Mucosa of descending colon (tissue), 3 donors: Measurements from ENCODE around the gene NUAK1. TPM values are rescaled to one million over a fixed set of nuclear protein-coding genes. Genes with fewer than 3 reads are reported as not detected.

Experiments used
- ATAC-seq: fragments of 200-7000 bp; cut with Tn5 transposase; one replicate; pipeline ENCODE4 v1.9.1; 2020; ENCODE audit warnings: mild to moderate bottlenecking, moderate library complexity
- DNase-seq, 3 donors: peaks; one replicate each; pipeline ENCODE4 v3.0.0-alpha.2; 2020
- H3K36me3 ChIP-seq: fragments of 200-600 bp; one replicate; pipeline ENCODE4 v1.8.0; 2021; ENCODE audit warnings: low read depth, mild to moderate bottlenecking
- H3K4me1 ChIP-seq: fragments of 200-600 bp; one replicate; pipeline ENCODE4 v1.8.0; 2021; ENCODE audit warnings: low read depth, mild to moderate bottlenecking
- H3K4me3 ChIP-seq: fragments of 200-600 bp; one replicate; pipeline ENCODE4 v1.8.0; 2021; ENCODE audit warnings: mild to moderate bottlenecking
- H3K9me3 ChIP-seq: fragments of 200-600 bp; one replicate; pipeline ENCODE4 v1.8.0; 2021; ENCODE audit warnings: mild to moderate bottlenecking
- intact Hi-C, 2 donors: fragments of 100-400 bp; cut with DNase I in 1 of 2; cut with micrococcal nuclease in 1 of 2; formaldehyde crosslinking; loops; one replicate each; pipeline versions ENCODE4 v1.11.0 to v1.11.1; 2022; cut with DNase I, micrococcal nuclease
- total RNA-seq, 3 donors: library from RNA; stranded (reverse); fragmentation: NEBNext Ultra II Directional in 2 of 3; extraction: Animal tissue kit (Norgen Biotek cat#: 25700) in 2 of 3; gene quantifications; one replicate each; pipeline versions ENCODE4 v1.2.1 to v1.2.4, GENCODE V29; 2021 to 2023
- TF ChIP-seq, protein P1 (sequence below): fragments of 200-600 bp; IDR thresholded peaks from one replicate; pipeline ENCODE4 v1.8.0; 2022; ENCODE audit warnings: antibody characterized with exemption, mild to moderate bottlenecking
- donor health status: DM: no; HTN: no; CAD: no; lungs with moderate emphysema.
- donor health status: DM: no; HTN: no; CAD: no.
- donor health status: DM: no; HTN: yes; CAD: no.

Gene NUAK1
- total RNA-seq, 3 donors from 2014 or later, result 4.9 to 6.8 (median 5.4) TPM

DNA sequence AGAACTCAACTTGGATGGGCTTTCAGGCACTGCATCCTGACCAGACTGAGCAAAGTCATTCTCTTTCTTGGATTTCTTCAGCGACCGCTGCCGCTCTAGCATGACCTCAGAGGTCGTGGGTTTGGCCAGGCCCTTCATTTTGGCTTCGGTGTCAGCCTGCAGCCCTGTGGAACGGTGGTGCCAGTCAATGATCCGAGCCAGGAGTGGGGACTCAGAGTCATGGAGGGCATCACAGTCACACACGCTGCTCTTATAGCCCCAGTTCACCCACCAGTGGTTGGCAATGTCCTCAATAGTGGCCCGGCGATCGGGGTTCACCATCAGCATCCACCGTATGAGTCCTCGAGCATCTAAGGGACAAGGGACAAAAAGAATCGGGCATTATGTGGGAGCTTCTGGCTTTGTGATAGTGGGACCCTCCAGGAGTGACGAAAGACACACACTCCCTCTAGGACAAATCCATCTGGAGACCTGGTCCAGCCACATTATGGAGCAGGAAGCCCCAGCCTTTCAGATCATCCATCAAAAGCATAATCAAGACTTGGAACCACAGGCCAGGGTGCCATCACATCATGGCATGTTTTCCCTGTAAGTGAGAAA, 71.0 kb downstream of the NUAK1 start:
- H3K9me3 ChIP-seq, result no peaks in the 10 kb centered on the region
- TF ChIP-seq, protein P1, sequence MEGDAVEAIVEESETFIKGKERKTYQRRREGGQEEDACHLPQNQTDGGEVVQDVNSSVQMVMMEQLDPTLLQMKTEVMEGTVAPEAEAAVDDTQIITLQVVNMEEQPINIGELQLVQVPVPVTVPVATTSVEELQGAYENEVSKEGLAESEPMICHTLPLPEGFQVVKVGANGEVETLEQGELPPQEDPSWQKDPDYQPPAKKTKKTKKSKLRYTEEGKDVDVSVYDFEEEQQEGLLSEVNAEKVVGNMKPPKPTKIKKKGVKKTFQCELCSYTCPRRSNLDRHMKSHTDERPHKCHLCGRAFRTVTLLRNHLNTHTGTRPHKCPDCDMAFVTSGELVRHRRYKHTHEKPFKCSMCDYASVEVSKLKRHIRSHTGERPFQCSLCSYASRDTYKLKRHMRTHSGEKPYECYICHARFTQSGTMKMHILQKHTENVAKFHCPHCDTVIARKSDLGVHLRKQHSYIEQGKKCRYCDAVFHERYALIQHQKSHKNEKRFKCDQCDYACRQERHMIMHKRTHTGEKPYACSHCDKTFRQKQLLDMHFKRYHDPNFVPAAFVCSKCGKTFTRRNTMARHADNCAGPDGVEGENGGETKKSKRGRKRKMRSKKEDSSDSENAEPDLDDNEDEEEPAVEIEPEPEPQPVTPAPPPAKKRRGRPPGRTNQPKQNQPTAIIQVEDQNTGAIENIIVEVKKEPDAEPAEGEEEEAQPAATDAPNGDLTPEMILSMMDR, result no peak
- H3K4me1 ChIP-seq, result no peaks in the 10 kb centered on the region
- H3K36me3 ChIP-seq, result no peaks in the 10 kb centered on the region
- H3K4me3 ChIP-seq, result no peak overlapping the region
- intact Hi-C loops, result no loop called here
- DNase-seq (no peak), ATAC-seq (no peak)

DNA sequence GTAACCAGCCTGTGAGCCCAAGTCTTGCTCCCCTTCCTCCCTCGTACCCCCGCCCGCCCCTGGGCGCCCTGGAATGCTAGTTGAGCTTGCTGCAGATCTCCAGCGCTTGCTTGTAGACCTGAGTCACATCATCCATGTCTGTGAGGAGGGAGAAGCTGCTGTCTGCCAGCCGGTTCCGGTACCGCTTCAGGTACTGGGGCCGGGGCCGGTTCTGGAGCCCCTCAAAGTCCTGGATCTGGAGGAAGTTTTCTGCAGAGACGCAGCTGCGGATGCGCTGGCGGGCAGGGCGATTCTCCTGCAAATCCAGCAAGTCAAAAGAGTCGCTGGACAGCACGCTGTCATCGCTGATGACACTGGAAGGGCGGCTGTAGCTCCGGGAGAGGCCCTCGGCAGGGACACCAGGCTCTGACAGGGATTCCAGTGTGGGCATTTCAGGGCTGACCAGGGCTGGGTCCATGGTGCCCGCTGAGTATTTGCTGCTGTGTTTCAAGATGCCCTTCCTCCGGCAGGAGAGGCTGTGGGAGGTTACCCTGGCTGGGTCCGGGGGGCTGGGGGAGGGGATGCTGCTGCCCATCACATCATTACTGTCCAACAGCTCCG, 71.9 kb downstream of the NUAK1 start:
- intact Hi-C loops, result no loop called here
- TF ChIP-seq, protein P1, result no peak
- Histone ChIP-seq H3K4me1 (no peaks in the 10 kb centered on the region), H3K9me3 (no peaks in the 10 kb centered on the region), H3K36me3 (no peaks in the 10 kb centered on the region), H3K4me3 (no peak overlapping the region)
- ATAC-seq, result no peak
- no peak for DNase-seq

DNA sequence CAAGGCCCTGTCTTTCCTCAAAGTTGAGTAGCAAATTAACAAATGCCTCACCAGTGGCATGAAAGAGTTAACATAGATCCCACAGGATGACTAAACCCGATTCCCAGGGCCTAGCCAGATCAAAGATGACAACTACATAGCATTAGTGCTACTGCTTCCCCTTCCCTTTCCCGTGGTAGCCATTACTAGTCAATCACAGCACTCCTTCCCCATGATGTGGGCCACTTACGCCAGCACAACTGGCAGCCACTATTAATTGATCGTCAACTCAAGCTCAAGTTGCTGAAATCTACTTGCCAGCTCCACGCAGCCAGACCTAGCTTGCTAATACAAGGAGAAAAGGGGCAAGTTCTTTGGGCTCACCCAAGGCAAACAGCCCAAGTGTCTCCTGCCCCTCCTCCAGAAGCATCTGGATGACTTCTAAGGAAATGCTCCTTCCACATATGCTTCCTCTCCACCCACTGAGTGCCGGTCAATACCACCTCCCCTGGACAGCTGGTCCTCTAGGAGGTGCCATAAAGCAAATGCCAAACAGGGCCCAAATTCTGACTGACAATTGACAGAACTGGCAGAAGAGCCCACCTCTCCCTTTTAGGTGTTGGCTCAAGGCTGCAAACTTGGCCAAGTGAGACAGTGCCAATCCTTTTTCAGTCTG, 72.6 kb downstream of the NUAK1 start:
- ATAC-seq, result no peak
- Histone ChIP-seq H3K9me3 (no peaks in the 10 kb centered on the region), H3K4me1 (no peaks in the 10 kb centered on the region), H3K36me3 (no peaks in the 10 kb centered on the region), H3K4me3 (no peak overlapping the region)
- TF ChIP-seq, protein P1, result no peak
- DNase-seq, result no peak
- intact Hi-C loops, result no loop called here

DNA sequence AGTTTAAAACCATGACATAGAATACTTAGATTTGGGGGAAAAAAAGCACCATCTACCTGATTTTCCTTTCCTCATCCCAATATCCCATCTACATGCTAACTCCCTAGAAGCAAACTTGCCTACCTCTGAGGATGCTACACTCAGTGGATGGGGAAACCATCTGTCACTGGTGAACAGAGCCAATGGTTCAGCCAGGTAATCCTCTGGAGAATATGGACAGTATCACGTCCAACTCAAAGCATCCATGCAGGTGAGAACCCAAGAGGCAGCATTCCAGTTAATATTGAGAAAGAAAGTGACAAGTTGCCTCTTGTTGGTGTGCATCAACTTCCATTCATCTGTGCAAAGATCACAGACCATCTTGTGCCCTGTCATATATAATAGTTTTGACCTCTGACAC, 73.2 kb downstream of the NUAK1 start:
- no peaks in the 10 kb centered on the region for H3K36me3 ChIP-seq

DNA sequence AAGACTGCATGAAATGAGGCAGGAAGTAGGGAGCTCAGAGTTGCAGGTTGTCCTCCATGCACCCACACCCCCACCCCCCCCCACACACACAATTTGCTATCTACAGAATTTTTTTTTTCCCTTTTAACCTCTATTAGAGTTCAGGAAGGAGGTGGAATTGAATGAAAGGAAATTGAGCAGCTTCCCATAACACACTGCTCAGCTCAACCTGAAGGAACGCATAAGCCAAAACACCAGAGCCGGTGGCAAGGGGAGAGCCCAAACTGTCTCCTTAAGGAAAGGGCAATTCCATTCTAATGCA, 74.1 kb downstream of the NUAK1 start:
- TF ChIP-seq, protein P1, result no peak
- Histone ChIP-seq H3K9me3 (no peaks in the 10 kb centered on the region), H3K4me1 (no peaks in the 10 kb centered on the region), H3K36me3 (no peaks in the 10 kb centered on the region), H3K4me3 (no peak overlapping the region)
- DNase-seq (no peak), ATAC-seq (no peak)
- intact Hi-C loops, result no loop called here

More for the DNA sequence above, 73.2 kb downstream of the NUAK1 start:
- ATAC-seq (no peak), DNase-seq (no peak)
- no peaks in the 10 kb centered on the region for H3K9me3 ChIP-seq
- intact Hi-C loops, result no loop called here
- TF ChIP-seq, protein P1, result no peak
- no peak overlapping the region for H3K4me3 ChIP-seq
- no peaks in the 10 kb centered on the region for H3K4me1 ChIP-seq
